Femur (tissue), 1 donor: ENCODE data around the gene SHROOM3.
A peak's percentile ranks its signal among the peaks of the same experiment; 100 is the strongest.
"Not testable (repeated sequence)": the region's sequence is repeated elsewhere in the genome, so short reads cannot be mapped to it uniquely, and the experiment has no call there.

Experiments
- DNase-seq: peaks from one replicate; pipeline ENCODE4 v3.0.0-alpha.2; 2017

Gene SHROOM3

GRCh38 chr4:76703123-76703490 lies 268.1 kb downstream of the SHROOM3 start:
- DNase-seq, result no peak

- no peak for DNase-seq
Measured at GRCh38 chr4:76703676-76704075, 268.6 kb downstream of the SHROOM3 start.

GRCh38 chr4:76704133-76704881 lies 269.3 kb downstream of the SHROOM3 start:
- no peak for DNase-seq

GRCh38 chr4:76705472-76705871 lies 270.4 kb downstream of the SHROOM3 start:
- no peak for DNase-seq

GRCh38 chr4:76706581-76706980 lies 271.6 kb downstream of the SHROOM3 start:
- DNase-seq, result no peak

GRCh38 chr4:76708971-76709771 lies 274.1 kb downstream of the SHROOM3 start:
- peak; percentile 46 for DNase-seq

GRCh38 chr4:76709772-76710090 lies 274.7 kb downstream of the SHROOM3 start:
- no peak for DNase-seq

GRCh38 chr4:76712564-76712963 lies 277.5 kb downstream of the SHROOM3 start:
- DNase-seq, result no peak

- DNase-seq, result no peak
Measured at GRCh38 chr4:76714226-76714625, 279.2 kb downstream of the SHROOM3 start.

- no peak for DNase-seq
Measured at GRCh38 chr4:76716020-76716419, 281.0 kb downstream of the SHROOM3 start.

- no peak for DNase-seq
Measured at GRCh38 chr4:76716658-76717057, 281.6 kb downstream of the SHROOM3 start.

GRCh38 chr4:76717431-76717830 lies 282.4 kb downstream of the SHROOM3 start:
- DNase-seq, result no peak

GRCh38 chr4:76718021-76718420 lies 283.0 kb downstream of the SHROOM3 start:
- no peak for DNase-seq

- no peak for DNase-seq
Measured at GRCh38 chr4:76718831-76719230, 283.8 kb downstream of the SHROOM3 start.

GRCh38 chr4:76720121-76720520 lies 285.1 kb downstream of the SHROOM3 start:
- DNase-seq, result no peak

GRCh38 chr4:76722146-76722545 lies 287.1 kb downstream of the SHROOM3 start:
- not testable (repeated sequence) for DNase-seq

- no peak for DNase-seq
Measured at GRCh38 chr4:76722838-76723237, 287.8 kb downstream of the SHROOM3 start.

GRCh38 chr4:76723373-76723772 lies 288.3 kb downstream of the SHROOM3 start:
- DNase-seq, result no peak

GRCh38 chr4:76723924-76724323 lies 288.9 kb downstream of the SHROOM3 start:
- DNase-seq, result no peak

- no peak for DNase-seq
Measured at GRCh38 chr4:76725039-76725438, 290.0 kb downstream of the SHROOM3 start.

- no peak for DNase-seq
Measured at GRCh38 chr4:76726176-76726575, 291.1 kb downstream of the SHROOM3 start.

GRCh38 chr4:76726631-76727030 lies 291.6 kb downstream of the SHROOM3 start:
- no peak for DNase-seq

- DNase-seq, result not testable (repeated sequence)
Measured at GRCh38 chr4:76727934-76728333, 292.9 kb downstream of the SHROOM3 start.

- no peak for DNase-seq
Measured at GRCh38 chr4:76729460-76729859, 294.4 kb downstream of the SHROOM3 start.

- no peak for DNase-seq
Measured at GRCh38 chr4:76729980-76730379, 295.0 kb downstream of the SHROOM3 start.
